ENCODE measurements around the gene SERINC3.
"Not testable (repeated sequence)": the region's sequence is repeated elsewhere in the genome, so short reads cannot be mapped to it uniquely, and the experiment has no call there.

Gene SERINC3

GRCh38 chr20:44488551-44488950 lies 33.3 kb downstream of the SERINC3 start:
- H3K27me3 ChIP-seq (ENCODE audit: control insufficient read depth, insufficient read depth, low read length) = no peaks in the 10 kb centered on the region
- H3K9me3 ChIP-seq (ENCODE audit: control insufficient read depth, low read length) = no peaks in the 10 kb centered on the region
- H3K36me3 ChIP-seq (ENCODE audit: control insufficient read depth, insufficient read depth, low read length) = no peaks in the 10 kb centered on the region
- no peaks in the 10 kb centered on the region for H3K4me1 ChIP-seq (ENCODE audit: control insufficient read depth, insufficient read depth, low read length)
- no peak overlapping the region for H3K4me3 ChIP-seq (ENCODE audit: low read length)
- no peak overlapping the region for H3K9ac ChIP-seq (ENCODE audit: low read length)

- no peaks in the 10 kb centered on the region for H3K4me1 ChIP-seq (ENCODE audit: control insufficient read depth, insufficient read depth, low read length)
- no peak overlapping the region for H3K4me3 ChIP-seq (ENCODE audit: low read length)
- H3K9me3 ChIP-seq (ENCODE audit: control insufficient read depth, low read length) = no peaks in the 10 kb centered on the region
- H3K9ac ChIP-seq (ENCODE audit: low read length) = no peak overlapping the region
- no peaks in the 10 kb centered on the region for H3K27me3 ChIP-seq (ENCODE audit: control insufficient read depth, insufficient read depth, low read length)
- peaks cover 4% of the 10 kb centered on the region for H3K36me3 ChIP-seq (ENCODE audit: control insufficient read depth, insufficient read depth, low read length)
These were observed 36.1 kb downstream of the SERINC3 start for GRCh38 chr20:44485830-44486198.

DNA sequence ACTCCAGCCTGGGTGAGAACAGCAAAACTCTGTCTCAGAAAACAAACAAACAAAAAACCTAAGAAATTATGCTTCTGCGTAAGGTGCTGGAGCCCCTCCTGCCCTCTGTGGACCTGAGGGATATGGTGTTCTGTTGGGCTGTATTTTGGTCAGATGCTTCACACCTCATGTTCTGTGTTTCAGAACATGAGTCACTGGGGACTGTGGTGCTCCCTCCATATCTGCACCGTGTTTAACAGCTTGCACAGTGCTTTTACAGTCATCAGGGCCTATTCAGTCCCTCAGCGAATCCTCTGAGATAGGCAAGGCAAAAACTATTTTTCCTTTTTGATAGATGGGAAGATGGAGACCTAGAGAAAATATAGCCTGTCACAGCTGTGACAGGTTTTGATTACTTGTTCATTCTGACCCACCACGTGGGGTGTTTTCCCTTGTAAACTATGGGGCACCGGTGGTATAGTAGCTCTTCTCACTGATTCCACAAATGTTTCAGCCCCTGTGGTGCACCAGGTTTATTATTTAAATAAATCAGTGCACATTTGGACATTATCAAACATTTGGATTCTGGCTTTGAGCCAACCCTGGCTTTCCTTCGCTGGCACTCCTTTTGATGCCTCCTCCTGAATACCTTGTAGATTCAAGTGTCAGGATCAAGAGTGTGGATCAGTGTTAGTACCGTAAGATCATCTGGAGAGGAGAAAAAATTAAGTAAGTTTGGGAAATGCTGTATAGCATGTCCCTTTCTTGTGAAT lies 36.6 kb downstream of the SERINC3 start:
- Histone ChIP-seq H3K9ac (ENCODE audit: low read length) (no peak overlapping the region), H3K4me1 (ENCODE audit: control insufficient read depth, insufficient read depth, low read length) (no peaks in the 10 kb centered on the region), H3K36me3 (ENCODE audit: control insufficient read depth, insufficient read depth, low read length) (peaks cover 4% of the 10 kb centered on the region), H3K4me3 (ENCODE audit: low read length) (no peak overlapping the region), H3K27me3 (ENCODE audit: control insufficient read depth, insufficient read depth, low read length) (no peaks in the 10 kb centered on the region), H3K9me3 (ENCODE audit: control insufficient read depth, low read length) (no peaks in the 10 kb centered on the region)

- Histone ChIP-seq H3K4me1 (ENCODE audit: control insufficient read depth, insufficient read depth, low read length) (no peaks in the 10 kb centered on the region), H3K9ac (ENCODE audit: low read length) (no peak overlapping the region), H3K4me3 (ENCODE audit: low read length) (no peak overlapping the region), H3K27me3 (ENCODE audit: control insufficient read depth, insufficient read depth, low read length) (no peaks in the 10 kb centered on the region), H3K9me3 (ENCODE audit: control insufficient read depth, low read length) (no peaks in the 10 kb centered on the region), H3K36me3 (ENCODE audit: control insufficient read depth, insufficient read depth, low read length) (peaks cover 4% of the 10 kb centered on the region)
These were observed 38.8 kb downstream of the SERINC3 start for GRCh38 chr20:44483112-44483511.

- no peak overlapping the region for H3K4me3 ChIP-seq (ENCODE audit: low read length)
- no peaks in the 10 kb centered on the region for H3K27me3 ChIP-seq (ENCODE audit: control insufficient read depth, insufficient read depth, low read length)
- H3K9me3 ChIP-seq (ENCODE audit: control insufficient read depth, low read length) = no peaks in the 10 kb centered on the region
- H3K4me1 ChIP-seq (ENCODE audit: control insufficient read depth, insufficient read depth, low read length) = no peaks in the 10 kb centered on the region
- H3K36me3 ChIP-seq (ENCODE audit: control insufficient read depth, insufficient read depth, low read length) = peaks cover 4% of the 10 kb centered on the region
- H3K9ac ChIP-seq (ENCODE audit: low read length) = no peak overlapping the region
These were observed 40.0 kb downstream of the SERINC3 start for GRCh38 chr20:44481719-44482416.

DNA sequence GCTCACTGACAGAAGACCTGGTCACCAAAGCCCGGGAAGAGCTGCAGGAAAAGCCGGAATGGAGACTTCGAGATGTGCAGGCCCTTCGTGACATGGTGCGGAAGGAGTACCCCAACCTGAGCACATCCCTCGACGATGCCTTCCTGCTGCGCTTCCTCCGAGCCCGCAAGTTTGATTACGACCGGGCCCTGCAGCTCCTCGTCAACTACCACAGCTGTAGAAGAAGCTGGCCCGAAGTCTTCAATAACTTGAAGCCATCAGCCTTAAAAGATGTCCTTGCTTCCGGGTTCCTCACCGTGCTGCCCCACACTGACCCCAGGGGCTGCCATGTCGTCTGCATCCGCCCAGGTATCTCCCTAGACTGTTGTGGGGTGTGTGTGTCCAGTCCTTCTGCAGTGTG lies 41.8 kb downstream of the SERINC3 start:
- Histone ChIP-seq H3K9ac (ENCODE audit: low read length) (no peak overlapping the region), H3K4me1 (ENCODE audit: control insufficient read depth, insufficient read depth, low read length) (peaks cover 12% of the 10 kb centered on the region), H3K27me3 (ENCODE audit: control insufficient read depth, insufficient read depth, low read length) (no peaks in the 10 kb centered on the region), H3K9me3 (ENCODE audit: control insufficient read depth, low read length) (no peaks in the 10 kb centered on the region), H3K36me3 (ENCODE audit: control insufficient read depth, insufficient read depth, low read length) (peaks cover 4% of the 10 kb centered on the region), H3K4me3 (ENCODE audit: low read length) (no peak overlapping the region)

GRCh38 chr20:44479643-44480042 lies 42.2 kb downstream of the SERINC3 start:
- peaks cover 4% of the 10 kb centered on the region for H3K36me3 ChIP-seq (ENCODE audit: control insufficient read depth, insufficient read depth, low read length)
- H3K9me3 ChIP-seq (ENCODE audit: control insufficient read depth, low read length) = no peaks in the 10 kb centered on the region
- no peak overlapping the region for H3K4me3 ChIP-seq (ENCODE audit: low read length)
- H3K4me1 ChIP-seq (ENCODE audit: control insufficient read depth, insufficient read depth, low read length) = peaks cover 14% of the 10 kb centered on the region
- no peak overlapping the region for H3K9ac ChIP-seq (ENCODE audit: low read length)
- H3K27me3 ChIP-seq (ENCODE audit: control insufficient read depth, insufficient read depth, low read length) = no peaks in the 10 kb centered on the region

DNA sequence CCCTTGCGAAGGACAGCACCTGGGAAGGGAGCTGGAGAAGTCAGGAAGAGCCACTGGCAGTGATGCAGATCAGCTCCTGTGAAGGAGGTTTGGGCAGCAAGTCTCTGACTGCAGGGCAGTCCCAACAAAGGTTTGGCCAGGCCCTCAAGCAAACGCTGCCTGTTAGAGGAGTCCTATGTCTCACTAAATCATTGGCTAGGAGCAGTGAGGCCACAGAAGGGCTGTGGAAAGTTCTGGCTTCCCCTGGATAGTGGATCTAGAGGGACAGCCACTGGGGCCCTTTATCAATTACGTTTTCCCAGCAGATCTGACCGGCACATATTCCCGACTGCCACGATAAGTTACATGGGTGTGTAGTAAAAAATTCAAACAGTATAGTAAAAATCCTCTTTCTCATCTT lies 43.7 kb downstream of the SERINC3 start:
- Histone ChIP-seq H3K9me3 (ENCODE audit: control insufficient read depth, low read length) (no peaks in the 10 kb centered on the region), H3K4me1 (ENCODE audit: control insufficient read depth, insufficient read depth, low read length) (peaks cover 14% of the 10 kb centered on the region)

DNA sequence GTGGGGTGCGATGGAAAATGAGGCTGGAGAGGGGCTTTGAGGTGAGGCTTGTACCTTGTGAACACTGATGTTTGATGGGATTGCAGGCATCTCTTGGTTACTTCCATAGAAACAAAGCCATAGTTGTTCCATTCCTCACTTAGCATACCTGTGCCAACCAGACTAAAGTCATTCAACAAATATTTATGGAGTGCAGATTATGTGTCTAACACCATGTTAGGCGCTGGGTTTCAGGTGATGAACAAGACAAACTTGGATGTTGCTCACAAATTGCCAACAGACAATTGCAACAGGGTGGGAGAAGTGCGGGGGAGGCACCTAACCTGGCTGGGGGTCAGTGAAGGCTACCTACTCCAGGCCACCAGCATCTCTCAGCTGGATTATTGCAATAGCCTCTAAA lies 44.7 kb downstream of the SERINC3 start:
- Histone ChIP-seq H3K4me3 (ENCODE audit: low read length) (no peak overlapping the region), H3K4me1 (ENCODE audit: control insufficient read depth, insufficient read depth, low read length) (peaks cover 14% of the 10 kb centered on the region), H3K9me3 (ENCODE audit: control insufficient read depth, low read length) (no peaks in the 10 kb centered on the region), H3K27me3 (ENCODE audit: control insufficient read depth, insufficient read depth, low read length) (no peaks in the 10 kb centered on the region), H3K36me3 (ENCODE audit: control insufficient read depth, insufficient read depth, low read length) (no peaks in the 10 kb centered on the region), H3K9ac (ENCODE audit: low read length) (no peak overlapping the region)

More for the DNA sequence above, 43.7 kb downstream of the SERINC3 start:
- Histone ChIP-seq H3K27me3 (ENCODE audit: control insufficient read depth, insufficient read depth, low read length) (no peaks in the 10 kb centered on the region), H3K36me3 (ENCODE audit: control insufficient read depth, insufficient read depth, low read length) (peaks cover 2% of the 10 kb centered on the region), H3K9ac (ENCODE audit: low read length) (no peak overlapping the region), H3K4me3 (ENCODE audit: low read length) (no peak overlapping the region)

GRCh38 chr20:44475694-44476560 lies 45.9 kb downstream of the SERINC3 start, which contains the start of gene TTPAL:
Gene TTPAL, plus strand, starts transcription at chr20:44475874. Its CDS starts 4,126 bp downstream, at chr20:44480000.
- Histone ChIP-seq H3K4me3 (ENCODE audit: low read length) (peak within 1 kb of the TSS; percentile 95), H3K9me3 (ENCODE audit: control insufficient read depth, low read length) (no peaks in the 10 kb centered on the region), H3K36me3 (ENCODE audit: control insufficient read depth, insufficient read depth, low read length) (no peaks in the 10 kb centered on the region), H3K4me1 (ENCODE audit: control insufficient read depth, insufficient read depth, low read length) (peaks cover 14% of the 10 kb centered on the region), H3K27me3 (ENCODE audit: control insufficient read depth, insufficient read depth, low read length) (no peaks in the 10 kb centered on the region), H3K9ac (ENCODE audit: low read length) (peak within 1 kb of the TSS; percentile 99)

DNA sequence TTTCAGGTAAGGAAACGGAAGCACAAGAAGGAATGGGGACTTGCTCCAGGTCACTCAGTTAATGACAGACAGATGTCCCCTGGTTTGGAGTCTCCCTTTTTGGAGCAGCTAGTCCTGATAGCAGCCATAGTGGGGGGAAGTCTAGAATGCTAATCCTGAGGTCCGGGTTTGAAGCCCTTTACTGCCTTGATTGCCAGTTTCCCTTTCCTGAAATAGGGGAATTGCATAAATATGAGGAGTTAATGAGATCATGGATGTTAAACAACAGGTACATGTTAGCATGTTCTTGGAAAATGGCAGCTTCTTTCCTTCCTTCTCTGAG lies 46.5 kb downstream of the SERINC3 start:
- H3K4me1 ChIP-seq (ENCODE audit: control insufficient read depth, insufficient read depth, low read length) = peaks cover 14% of the 10 kb centered on the region

DNA sequence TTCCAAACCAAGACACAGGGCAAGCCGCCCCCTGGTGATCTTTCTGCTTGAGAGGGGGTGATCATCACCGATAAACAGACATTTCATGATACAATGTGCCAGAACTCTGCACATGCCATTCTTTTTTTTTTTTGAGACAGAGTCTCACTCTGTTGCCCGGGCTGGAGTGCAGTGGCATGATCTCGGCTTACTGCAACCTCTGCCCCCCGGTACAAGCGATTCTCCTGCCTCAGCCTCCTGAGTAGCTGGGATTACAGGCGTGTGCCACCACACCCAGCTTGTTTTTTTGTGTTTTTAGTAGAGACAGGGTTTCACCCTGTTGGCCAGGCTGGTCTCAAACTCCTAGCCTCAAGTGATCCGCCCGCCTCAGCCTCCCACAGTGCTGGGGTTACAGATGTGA lies 49.6 kb downstream of the SERINC3 start:
- H3K36me3 ChIP-seq (ENCODE audit: control insufficient read depth, insufficient read depth, low read length); H3K9me3 ChIP-seq (ENCODE audit: control insufficient read depth, low read length); H3K9ac ChIP-seq (ENCODE audit: low read length); H3K4me3 ChIP-seq (ENCODE audit: low read length); H3K27me3 ChIP-seq (ENCODE audit: control insufficient read depth, insufficient read depth, low read length): not testable (repeated sequence)
- H3K4me1 ChIP-seq (ENCODE audit: control insufficient read depth, insufficient read depth, low read length) = peaks cover 14% of the 10 kb centered on the region

More for the DNA sequence above, 46.5 kb downstream of the SERINC3 start:
- Histone ChIP-seq H3K4me3 (ENCODE audit: low read length) (peak overlapping the region; percentile 95), H3K9me3 (ENCODE audit: control insufficient read depth, low read length) (no peaks in the 10 kb centered on the region), H3K9ac (ENCODE audit: low read length) (peak overlapping the region; percentile 99), H3K36me3 (ENCODE audit: control insufficient read depth, insufficient read depth, low read length) (no peaks in the 10 kb centered on the region), H3K27me3 (ENCODE audit: control insufficient read depth, insufficient read depth, low read length) (no peaks in the 10 kb centered on the region)

Data from mucosa of stomach (tissue), 1 donor.